Retinal pigment epithelial cell (primary cell): Measurements from ENCODE around the gene CCT6B.

ENCODE experiments used
- DNase-seq: peaks from one replicate; pipeline ENCODE4 v3.0.0-alpha.2; 2010; ENCODE audit warnings: low read depth
- H3K4me3 ChIP-seq: 2 replicates; pipeline ENCODE4 v1.5.1; 2011; ENCODE audit warnings: mild to moderate bottlenecking, low read length, control low read depth, moderate library complexity
- TF ChIP-seq, protein P1 (sequence below): conservative IDR thresholded peaks from 2 replicates; pipeline ENCODE4 v1.5.1; 2011; ENCODE audit warnings: low read depth, low read length, control low read depth, inconsistent platforms

Gene CCT6B

DNA sequence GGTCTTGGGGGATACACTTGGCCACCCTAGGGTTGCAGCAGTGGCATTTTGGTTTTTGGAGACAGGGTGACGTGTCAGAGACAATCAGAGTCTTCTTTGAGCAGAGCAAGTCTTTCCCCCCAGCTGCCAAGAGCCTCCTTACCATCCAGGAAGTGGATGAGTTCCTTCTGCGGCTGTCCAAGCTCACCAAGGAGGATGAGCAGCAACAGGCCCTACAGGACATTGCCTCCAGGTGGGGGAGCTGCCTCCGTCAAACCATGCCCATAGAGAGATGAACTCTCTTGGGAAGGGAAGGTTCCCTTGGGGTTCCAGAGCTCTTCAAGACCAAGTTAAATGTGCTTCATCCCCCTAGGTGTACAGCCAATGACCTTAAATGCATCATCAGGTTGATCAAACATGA lies 30.3 kb upstream of the CCT6B start:
- TF ChIP-seq, protein P1, sequence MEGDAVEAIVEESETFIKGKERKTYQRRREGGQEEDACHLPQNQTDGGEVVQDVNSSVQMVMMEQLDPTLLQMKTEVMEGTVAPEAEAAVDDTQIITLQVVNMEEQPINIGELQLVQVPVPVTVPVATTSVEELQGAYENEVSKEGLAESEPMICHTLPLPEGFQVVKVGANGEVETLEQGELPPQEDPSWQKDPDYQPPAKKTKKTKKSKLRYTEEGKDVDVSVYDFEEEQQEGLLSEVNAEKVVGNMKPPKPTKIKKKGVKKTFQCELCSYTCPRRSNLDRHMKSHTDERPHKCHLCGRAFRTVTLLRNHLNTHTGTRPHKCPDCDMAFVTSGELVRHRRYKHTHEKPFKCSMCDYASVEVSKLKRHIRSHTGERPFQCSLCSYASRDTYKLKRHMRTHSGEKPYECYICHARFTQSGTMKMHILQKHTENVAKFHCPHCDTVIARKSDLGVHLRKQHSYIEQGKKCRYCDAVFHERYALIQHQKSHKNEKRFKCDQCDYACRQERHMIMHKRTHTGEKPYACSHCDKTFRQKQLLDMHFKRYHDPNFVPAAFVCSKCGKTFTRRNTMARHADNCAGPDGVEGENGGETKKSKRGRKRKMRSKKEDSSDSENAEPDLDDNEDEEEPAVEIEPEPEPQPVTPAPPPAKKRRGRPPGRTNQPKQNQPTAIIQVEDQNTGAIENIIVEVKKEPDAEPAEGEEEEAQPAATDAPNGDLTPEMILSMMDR = no peak
- no peak overlapping the region for H3K4me3 ChIP-seq
- DNase-seq = no peak

DNA sequence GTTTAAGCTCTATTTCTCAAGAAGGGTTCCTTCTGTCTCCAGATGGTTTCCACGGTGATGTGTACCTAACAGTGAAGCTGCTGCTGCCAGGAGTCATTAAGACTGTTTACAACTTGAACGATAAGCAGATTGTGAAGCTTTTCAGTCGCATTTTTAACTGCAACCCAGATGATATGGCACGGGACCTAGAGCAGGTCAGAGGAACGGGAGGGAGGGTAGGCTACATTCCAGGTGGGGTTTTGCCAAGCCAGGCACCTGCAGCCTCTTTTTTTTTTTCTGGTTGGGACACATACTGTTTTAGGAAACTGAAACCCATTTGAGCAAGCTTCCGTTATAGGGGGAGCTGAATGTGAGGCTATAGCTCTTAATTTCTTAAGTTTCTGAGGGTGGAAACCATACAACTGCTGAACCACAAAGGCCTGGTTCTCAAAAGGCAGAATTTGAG lies 29.7 kb upstream of the CCT6B start:
- DNase-seq = no peak
- TF ChIP-seq, protein P1 = no peak
- no peak overlapping the region for H3K4me3 ChIP-seq

DNA sequence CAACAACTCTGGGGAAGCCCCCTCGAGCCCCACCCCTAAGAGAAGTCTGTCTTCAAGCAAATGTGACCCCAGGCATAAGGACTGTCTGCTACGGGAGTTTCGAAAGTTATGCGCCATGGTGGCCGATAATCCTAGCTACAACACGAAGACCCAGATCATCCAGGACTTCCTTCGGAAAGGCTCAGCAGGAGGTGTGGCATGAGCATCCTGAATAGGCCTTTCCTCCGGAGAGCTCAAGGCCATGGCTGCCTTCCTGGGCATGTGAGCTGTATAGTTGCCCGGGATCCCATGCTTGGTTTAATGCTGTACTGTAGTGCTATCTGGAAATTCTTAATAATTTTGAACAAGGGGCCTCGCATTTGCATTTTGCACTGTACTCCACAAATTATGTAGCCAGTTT lies 28.2 kb upstream of the CCT6B start:
- no peak overlapping the region for H3K4me3 ChIP-seq
- no peak for DNase-seq
- TF ChIP-seq, protein P1 = no peak

DNA sequence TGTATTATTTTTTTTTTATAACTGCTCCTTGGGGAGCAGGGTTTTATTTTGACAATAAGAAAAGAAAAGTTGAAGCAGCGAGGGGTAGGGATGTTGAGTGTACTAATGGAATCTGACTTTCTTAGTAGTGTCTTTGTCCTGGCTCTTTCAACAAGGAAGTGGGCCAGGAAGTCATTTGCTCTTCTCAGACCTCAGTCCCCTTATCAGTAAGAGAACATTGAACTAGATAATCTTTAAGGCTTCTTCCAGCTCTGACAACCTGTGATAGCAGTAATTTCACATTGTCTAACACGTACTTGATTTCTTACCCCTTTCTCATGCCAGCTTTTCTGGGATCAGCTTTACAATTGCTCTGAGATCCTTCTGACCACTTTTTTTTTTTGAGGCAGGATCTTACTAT lies 27.4 kb upstream of the CCT6B start:
- no peak overlapping the region for H3K4me3 ChIP-seq
- no peak for DNase-seq
- TF ChIP-seq, protein P1 = no peak

DNA sequence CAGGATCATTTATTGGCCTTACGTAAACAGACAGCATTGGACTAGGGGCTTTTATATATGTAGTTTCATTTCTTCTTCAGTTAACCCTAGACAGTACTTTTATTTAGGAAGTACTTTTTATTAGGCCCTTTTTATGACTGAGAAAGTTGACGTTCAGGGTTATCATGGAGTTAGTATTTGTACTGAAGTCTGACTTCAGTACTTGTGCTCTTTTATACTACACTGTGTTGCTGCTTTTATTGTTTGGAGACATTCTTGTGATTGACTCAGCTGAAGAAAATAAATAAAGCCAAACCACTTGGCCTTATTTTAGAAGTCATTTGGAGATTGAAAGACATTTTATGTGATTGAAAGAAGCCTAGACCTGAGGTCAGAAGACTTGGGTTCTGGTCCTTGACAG lies 26.0 kb upstream of the CCT6B start:
- no peak overlapping the region for H3K4me3 ChIP-seq
- TF ChIP-seq, protein P1 = no peak
- no peak for DNase-seq

DNA sequence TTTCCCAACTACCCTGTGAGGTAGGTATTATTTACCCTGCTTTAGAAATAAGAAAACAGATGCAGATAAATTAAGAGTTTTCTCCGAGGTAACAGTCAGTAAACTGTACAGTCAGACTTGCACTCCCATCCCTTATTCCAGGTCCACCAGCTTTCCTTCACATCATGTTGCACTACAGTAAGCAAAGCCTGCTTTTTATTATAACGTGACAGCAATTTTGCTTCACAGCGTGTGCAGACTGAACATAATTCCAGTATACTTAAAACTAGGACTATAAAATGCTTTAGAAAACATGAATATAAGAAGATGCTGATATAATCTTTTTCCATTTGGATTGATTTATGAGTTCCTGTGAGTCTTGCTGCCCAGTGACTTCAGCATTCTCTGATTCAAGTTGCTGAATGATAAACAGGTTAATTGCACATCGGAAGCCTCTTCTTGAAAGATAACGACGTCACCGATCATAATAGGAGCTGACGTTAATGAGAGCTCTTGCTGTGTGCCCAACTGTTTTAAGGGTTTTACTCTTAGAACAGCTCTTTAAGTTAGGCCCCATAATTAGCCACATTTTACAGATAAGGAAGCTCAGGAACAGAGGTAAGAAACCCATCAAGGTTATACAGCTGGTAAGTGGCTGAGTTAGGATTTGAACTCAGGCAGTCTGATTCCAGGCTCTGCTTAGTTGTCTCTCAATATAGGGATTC lies 20.4 kb upstream of the CCT6B start:
- DNase-seq = no peak
- TF ChIP-seq, protein P1 = no peak
- peak overlapping the region; percentile 73 for H3K4me3 ChIP-seq
